ENCODE data around the gene NOS1AP. TPM values are rescaled to one million over a fixed set of nuclear protein-coding genes. Genes with fewer than 3 reads are reported as not detected.
A peak's percentile ranks its signal among the peaks of the same experiment; 100 is the strongest.

NOS1AP gene
- total and polyA plus RNA-seq, 9 of the 15 experiments (the other 6 are each of a cell fraction or from before 2014, with no cell fraction given) = 0.07 to 1.5 (median 0.22) TPM

DNA sequence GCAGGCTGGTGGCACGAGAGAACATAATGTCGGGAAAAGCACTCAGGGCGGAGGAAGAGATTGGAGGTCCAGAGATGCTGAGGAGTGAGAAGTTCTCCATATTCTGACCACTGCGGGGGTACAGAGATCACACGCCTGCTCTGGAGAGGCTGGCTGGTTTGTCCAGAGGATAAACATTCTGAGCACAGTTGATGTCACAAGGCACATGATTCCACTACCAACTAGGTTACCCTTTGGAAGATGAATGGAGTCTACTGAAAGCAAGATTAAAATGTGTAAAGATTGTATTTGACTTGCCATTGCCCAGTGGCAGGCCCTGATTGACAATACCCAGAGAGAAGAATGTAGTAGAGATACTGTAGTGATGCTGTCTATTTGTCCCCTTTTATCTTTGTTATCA lies 307.2 kb downstream of the NOS1AP start, which contains the start of gene SPATA46:
Gene SPATA46 (minus strand): TSS at position 164 of the 400 bp plus-strand sequence. CDS start 64 bp downstream, at position 100.
- H3K9me3 ChIP-seq (replicated peaks; ENCODE audit: control insufficient read depth, insufficient read depth, low read depth, low read length) = no peaks in the 10 kb centered on the region
- CTCF ChIA-PET (ENCODE audit: low intra/inter-chr PET ratio) = no interaction called here
- H3K27ac ChIP-seq (ENCODE audit: extremely low read depth, low read depth, low read length) = no peak within 1 kb of the TSS
- H2AFZ ChIP-seq (ENCODE audit: low read depth, low read length) = peak within 1 kb of the TSS; percentile 54; the same call in 1 of the 2 replicates
- H3K27me3 ChIP-seq (ENCODE audit: control insufficient read depth in 2 of 2, insufficient read depth in 2 of 2, low read length in 2 of 2) = no peaks in the 10 kb centered on the region
- H3K79me2 ChIP-seq (ENCODE audit: control insufficient read depth, insufficient read depth, low read length) = no peaks in the 10 kb centered on the region
- H3K4me3 ChIP-seq = no peak within 1 kb of the TSS
- in situ Hi-C loops (cut with MboI) = no loop called here
- no peak for TF ChIP-seq FOXJ2 (tag; IDR thresholded peaks at IDR 0.05)
- TF ChIP-seq, protein P1, sequence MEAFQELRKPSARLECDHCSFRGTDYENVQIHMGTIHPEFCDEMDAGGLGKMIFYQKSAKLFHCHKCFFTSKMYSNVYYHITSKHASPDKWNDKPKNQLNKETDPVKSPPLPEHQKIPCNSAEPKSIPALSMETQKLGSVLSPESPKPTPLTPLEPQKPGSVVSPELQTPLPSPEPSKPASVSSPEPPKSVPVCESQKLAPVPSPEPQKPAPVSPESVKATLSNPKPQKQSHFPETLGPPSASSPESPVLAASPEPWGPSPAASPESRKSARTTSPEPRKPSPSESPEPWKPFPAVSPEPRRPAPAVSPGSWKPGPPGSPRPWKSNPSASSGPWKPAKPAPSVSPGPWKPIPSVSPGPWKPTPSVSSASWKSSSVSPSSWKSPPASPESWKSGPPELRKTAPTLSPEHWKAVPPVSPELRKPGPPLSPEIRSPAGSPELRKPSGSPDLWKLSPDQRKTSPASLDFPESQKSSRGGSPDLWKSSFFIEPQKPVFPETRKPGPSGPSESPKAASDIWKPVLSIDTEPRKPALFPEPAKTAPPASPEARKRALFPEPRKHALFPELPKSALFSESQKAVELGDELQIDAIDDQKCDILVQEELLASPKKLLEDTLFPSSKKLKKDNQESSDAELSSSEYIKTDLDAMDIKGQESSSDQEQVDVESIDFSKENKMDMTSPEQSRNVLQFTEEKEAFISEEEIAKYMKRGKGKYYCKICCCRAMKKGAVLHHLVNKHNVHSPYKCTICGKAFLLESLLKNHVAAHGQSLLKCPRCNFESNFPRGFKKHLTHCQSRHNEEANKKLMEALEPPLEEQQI (IDR thresholded peaks at IDR 0.05) = no peak
- no peaks in the 10 kb centered on the region for H4K20me1 ChIP-seq (replicated peaks; ENCODE audit: control insufficient read depth, insufficient read depth, low read length)
- intact Hi-C loops (cut with micrococcal nuclease) = no loop called here
- no peaks in the 10 kb centered on the region for H3K36me3 ChIP-seq (ENCODE audit: control insufficient read depth, insufficient read depth, low read length)
- FAIRE-seq = no peak
- no TSS peak for BruUV-seq (replicated peaks)
- H3K4me2 ChIP-seq (ENCODE audit: insufficient read depth, low read length) = no peak within 1 kb of the TSS
- H3K4me1 ChIP-seq (replicated peaks in 1 of 2; ENCODE audit: control insufficient read depth in 2 of 2, insufficient read depth in 2 of 2, low read length in 2 of 2) = peaks cover 27 to 54% of the 10 kb centered on the region in 2 experiments
- H3K9me1 ChIP-seq (ENCODE audit: control insufficient read depth, insufficient read depth, low read length) = peaks cover 2% of the 10 kb centered on the region
- no peak for ATAC-seq
- POLR2A ChIA-PET = interaction anchor here (0.6 kb wide), 1 partner anchor 32 kb away, joined by 3 read pairs; no protein-coding TSS in a partner anchor
- 95% methylated on average over 5 of the region's 5 CpGs for WGBS (ENCODE audit: insufficient coverage, low coverage, missing lambda C conversion rate)
- DNase-seq (ENCODE audit: extremely low read depth in 1 of 4, low spot score in 3 of 4) = no peak
- no peak within 1 kb of the TSS for H3K9ac ChIP-seq (ENCODE audit: insufficient read depth in 1 of 2, low read depth in 2 of 2, low read length in 2 of 2)
